Neural cell (in vitro differentiated cells): ENCODE measurements around the gene SDK1.

Experiments
- CTCF ChIP-seq: fragments of 450-650 bp; IDR thresholded peaks from 2 replicates; pipeline ENCODE4 v1.5.1; 2014; ENCODE audit warnings: antibody characterized with exemption, mild to moderate bottlenecking, moderate library complexity; ENCODE audit not compliant: poor library complexity, severe bottlenecking
- EP300 ChIP-seq: fragments of 450-650 bp; conservative IDR thresholded peaks from 2 replicates; pipeline ENCODE4 v1.6.1; 2014; ENCODE audit warnings: antibody characterized with exemption, mild to moderate bottlenecking, moderate library complexity; ENCODE audit not compliant: poor library complexity, severe bottlenecking
- EZH2 ChIP-seq: fragments of 200-600, 300-800 bp; shearing (Covaris generic), sonication (generic); IDR thresholded peaks from 2 replicates; pipeline ENCODE4 v1.6.1; 2014; ENCODE audit warnings: antibody characterized with exemption, low read length, borderline replicate concordance, mild to moderate bottlenecking; ENCODE audit not compliant: insufficient read depth, poor library complexity, severe bottlenecking
- POLR2AphosphoS5 ChIP-seq: IDR thresholded peaks from 2 replicates; pipeline ENCODE4 v1.6.1; 2012
- TAF1 ChIP-seq: IDR thresholded peaks from 2 replicates; pipeline ENCODE4 v1.6.1; 2012; ENCODE audit warnings: low read depth

GRCh38 chr7:3992841-3993240, 691.8 kb downstream of the SDK1 start:
- TF ChIP-seq POLR2AphosphoS5 (no peak), EZH2 (no peak), CTCF (no peak), TAF1 (no peak), EP300 (no peak)
